Mesenchymal stem cell (in vitro differentiated cells and primary cell): ENCODE measurements around the gene ETV6.
A peak's percentile ranks its signal among the peaks of the same experiment; 100 is the strongest.

Source experiments
- DNase-seq: peaks from one replicate; pipeline ENCODE4 v3.0.0-alpha.2; 2013
- H2AFZ ChIP-seq: one replicate; pipeline ENCODE4 v1.6.1; 2013; ENCODE audit warnings: low read depth, mild to moderate bottlenecking, control low read depth, inconsistent platforms, low read length, moderate library complexity
- H2AK5ac ChIP-seq: 2 replicates; pipeline ENCODE4 v1.6.1; 2013; ENCODE audit warnings: low read length, moderate library complexity, mild to moderate bottlenecking, inconsistent platforms; ENCODE audit not compliant: severe bottlenecking
- H2BK120ac ChIP-seq: one replicate; pipeline ENCODE4 v1.6.1; 2013; ENCODE audit warnings: low read depth, mild to moderate bottlenecking, inconsistent platforms, low read length, moderate library complexity
- H2BK12ac ChIP-seq, 2 experiments: one replicate each; pipeline ENCODE4 v1.6.1; 2013; ENCODE audit warnings: inconsistent platforms in 2 of 2, low read length in 2 of 2, mild to moderate bottlenecking in 2 of 2, moderate library complexity in 2 of 2, control low read depth in 1 of 2
- H2BK15ac ChIP-seq: one replicate; pipeline ENCODE4 v1.6.1; 2013; ENCODE audit warnings: mild to moderate bottlenecking, low read depth, inconsistent platforms; ENCODE audit not compliant: poor library complexity, severe bottlenecking
- H2BK5ac ChIP-seq: 2 replicates; pipeline ENCODE4 v1.6.1; 2013; ENCODE audit warnings: low read depth, mild to moderate bottlenecking, low read length, control low read depth, inconsistent platforms; ENCODE audit not compliant: poor library complexity, severe bottlenecking
- H3K14ac ChIP-seq, 2 experiments: one replicate each; pipeline ENCODE4 v1.6.1; 2013; ENCODE audit warnings: inconsistent platforms in 2 of 2, low read length in 2 of 2, control low read depth in 1 of 2, mild to moderate bottlenecking in 1 of 2, moderate library complexity in 1 of 2
- H3K18ac ChIP-seq, 2 experiments: one replicate each; pipeline ENCODE4 v1.6.1; 2013; ENCODE audit warnings: inconsistent platforms in 2 of 2, low read length in 2 of 2, control low read depth in 1 of 2, low read depth in 1 of 2, mild to moderate bottlenecking in 1 of 2
- H3K23ac ChIP-seq, 2 experiments: one replicate each; pipeline ENCODE4 v1.6.1; 2013; ENCODE audit warnings: inconsistent platforms in 2 of 2, low read length in 2 of 2, mild to moderate bottlenecking in 2 of 2, moderate library complexity in 2 of 2, control low read depth in 1 of 2
- H3K27ac ChIP-seq: 2 replicates; pipeline ENCODE4 v1.5.1; 2013; ENCODE audit warnings: mild to moderate bottlenecking, moderate library complexity, low read length, control low read depth, inconsistent platforms; ENCODE audit not compliant: poor library complexity, severe bottlenecking
- H3K27me3 ChIP-seq, 2 experiments: 2 replicates each; pipeline versions ENCODE4 v1.6.1 to v1.7.0; 2013; ENCODE audit warnings: low read length in 2 of 2, mild to moderate bottlenecking in 2 of 2, moderate library complexity in 2 of 2, control low read depth in 1 of 2, inconsistent platforms in 1 of 2; ENCODE audit not compliant: control insufficient read depth in 1 of 2, insufficient read depth in 1 of 2
- H3K36me3 ChIP-seq, 2 experiments: 2 replicates each; pipeline versions ENCODE4 v1.6.1 to v1.7.0; 2013; ENCODE audit warnings: low read length in 2 of 2, control low read depth in 1 of 2, inconsistent platforms in 1 of 2, low read depth in 1 of 2, mild to moderate bottlenecking in 1 of 2; ENCODE audit not compliant: insufficient read depth in 2 of 2, control insufficient read depth in 1 of 2
- H3K4ac ChIP-seq, 2 experiments: one replicate each; pipeline ENCODE4 v1.6.1; 2013; ENCODE audit warnings: inconsistent platforms in 2 of 2, low read length in 2 of 2, mild to moderate bottlenecking in 2 of 2, moderate library complexity in 2 of 2, control low read depth in 1 of 2, low read depth in 1 of 2
- H3K4me1 ChIP-seq: 2 replicates; pipeline ENCODE4 v1.6.1; 2013; ENCODE audit warnings: low read depth, low read length, control low read depth; ENCODE audit not compliant: control insufficient read depth, insufficient read depth
- H3K4me2 ChIP-seq: 2 replicates; pipeline ENCODE4 v1.6.1; 2013; ENCODE audit warnings: low read length, mild to moderate bottlenecking, inconsistent platforms; ENCODE audit not compliant: poor library complexity, severe bottlenecking
- H3K4me3 ChIP-seq, 2 experiments: 2 replicates each; pipeline versions ENCODE4 v1.5.1 to v1.7.0; 2013; ENCODE audit warnings: low read length in 2 of 2, mild to moderate bottlenecking in 2 of 2, control low read depth in 1 of 2, low read depth in 1 of 2; ENCODE audit not compliant: insufficient read depth in 1 of 2
- H3K79me1 ChIP-seq: replicated peaks from 2 replicates; pipeline ENCODE4 v1.6.1; 2013; ENCODE audit warnings: mild to moderate bottlenecking, control low read depth, low read length, inconsistent platforms; ENCODE audit not compliant: poor library complexity, severe bottlenecking
- H3K9ac ChIP-seq: 2 replicates; pipeline ENCODE4 v1.7.0; 2013; ENCODE audit warnings: mild to moderate bottlenecking, low read length, moderate library complexity
- H3K9me3 ChIP-seq: 2 replicates; pipeline ENCODE4 v1.7.0; 2013; ENCODE audit warnings: mild to moderate bottlenecking, low read length; ENCODE audit not compliant: control insufficient read depth
- H4K8ac ChIP-seq: one replicate; pipeline ENCODE4 v1.6.1; 2013; ENCODE audit warnings: inconsistent platforms, mild to moderate bottlenecking, low read length, moderate library complexity
- H4K91ac ChIP-seq: one replicate; pipeline ENCODE4 v1.6.1; 2013; ENCODE audit warnings: mild to moderate bottlenecking, low read length, inconsistent platforms
- WGBS: methylation state at CpG from one replicate; pipeline ENCODE4 v1.1.7; 2013; ENCODE audit warnings: mixed read lengths; 5-methylcytosine and 5-hydroxymethylcytosine counted together

The ETV6 gene

DNA sequence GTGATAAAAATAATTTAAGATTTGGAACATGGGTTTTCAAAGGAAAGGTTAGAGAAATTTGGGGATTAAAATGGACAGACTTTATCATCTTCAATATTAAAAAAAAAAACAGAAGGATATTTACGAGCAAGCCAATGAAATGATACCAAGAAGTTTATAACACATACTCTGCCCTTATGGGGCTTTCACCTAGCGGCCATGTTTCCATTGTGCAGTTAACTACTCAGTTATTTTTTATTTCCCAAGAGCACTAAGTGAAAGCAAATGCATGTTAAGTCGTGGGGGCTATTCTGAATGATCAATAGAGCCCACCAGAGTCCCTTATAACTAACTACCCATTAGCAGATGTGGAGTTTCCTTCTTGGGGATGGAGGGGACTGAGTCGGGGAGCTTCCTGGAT is 53.9 kb downstream of the ETV6 start:
- Histone ChIP-seq H2BK15ac (no peak overlapping the region), H2BK5ac (no peak overlapping the region), H3K23ac (no peak overlapping the region), H3K14ac (no peak overlapping the region), H4K91ac (no peak overlapping the region), H3K4me2 (no peak overlapping the region), H3K9ac (no peak overlapping the region), H3K79me1 (peaks cover 17% of the 10 kb centered on the region), H2BK12ac (no peak overlapping the region), H2AFZ (no peak overlapping the region), H3K27me3 (no peaks in the 10 kb centered on the region), H3K36me3 (no peaks in the 10 kb centered on the region), H3K4me1 (peaks cover 19% of the 10 kb centered on the region), H3K18ac (no peak overlapping the region), H3K9me3 (no peaks in the 10 kb centered on the region), H3K4ac (no peak overlapping the region), H2AK5ac (no peak overlapping the region), H4K8ac (no peak overlapping the region), H3K4me3 (no peak overlapping the region), H2BK120ac (no peak overlapping the region), H3K27ac (no peak overlapping the region)
- no peak for DNase-seq
- WGBS: 100% methylated on average over 2 of the region's 4 CpGs

GRCh38 chr12:11704089-11704488 is 54.6 kb downstream of the ETV6 start:
- H3K14ac ChIP-seq: no peak overlapping the region
- H2BK12ac ChIP-seq: no peak overlapping the region
- no peak overlapping the region for H3K4me2 ChIP-seq
- no peak overlapping the region for H3K18ac ChIP-seq
- no peak overlapping the region for H2AFZ ChIP-seq
- peaks cover 21% of the 10 kb centered on the region for H3K4me1 ChIP-seq
- no peak overlapping the region for H3K23ac ChIP-seq
- no peak overlapping the region for H2AK5ac ChIP-seq
- H3K27ac ChIP-seq: no peak overlapping the region
- H3K4me3 ChIP-seq: no peak overlapping the region
- H3K9me3 ChIP-seq: no peaks in the 10 kb centered on the region
- H2BK15ac ChIP-seq: no peak overlapping the region
- H3K36me3 ChIP-seq: no peaks in the 10 kb centered on the region
- no peaks in the 10 kb centered on the region for H3K27me3 ChIP-seq
- no peak overlapping the region for H4K91ac ChIP-seq
- no peak overlapping the region for H3K4ac ChIP-seq
- WGBS: over 99% methylated on average over 8 of the region's 8 CpGs
- no peak overlapping the region for H3K9ac ChIP-seq
- no peak overlapping the region for H2BK120ac ChIP-seq
- H3K79me1 ChIP-seq: peaks cover 19% of the 10 kb centered on the region
- H2BK5ac ChIP-seq: no peak overlapping the region
- no peak overlapping the region for H4K8ac ChIP-seq
- no peak for DNase-seq

DNA sequence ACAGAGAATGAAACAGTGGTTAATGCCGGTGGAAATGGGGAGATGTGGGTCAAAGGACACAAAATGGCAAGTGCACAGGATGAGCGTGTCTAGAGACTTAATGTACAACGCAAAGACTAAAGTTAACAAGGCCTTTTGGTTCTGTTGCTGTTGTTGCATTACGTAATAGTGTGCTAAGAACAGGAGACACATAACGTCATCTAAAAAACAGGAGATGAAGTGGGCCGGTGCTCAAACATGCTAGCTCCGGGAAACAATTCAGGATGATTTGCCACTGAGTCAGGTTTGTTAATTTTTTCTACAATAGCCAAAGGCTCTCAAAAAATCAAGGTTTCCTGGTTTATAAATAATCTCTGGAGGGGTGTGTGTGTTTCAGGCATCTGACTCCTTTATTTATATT is 55.5 kb downstream of the ETV6 start:
- H3K4ac ChIP-seq: no peak overlapping the region
- no peaks in the 10 kb centered on the region for H3K9me3 ChIP-seq
- H3K4me3 ChIP-seq: no peak overlapping the region
- no peak overlapping the region for H2BK15ac ChIP-seq
- no peak overlapping the region for H3K23ac ChIP-seq
- WGBS: 34% methylated on average over 7 of the region's 7 CpGs
- peaks cover 21% of the 10 kb centered on the region for H3K4me1 ChIP-seq
- H3K79me1 ChIP-seq: peaks cover 21% of the 10 kb centered on the region
- H3K9ac ChIP-seq: peak overlapping the region; percentile 60
- no peak overlapping the region for H2BK12ac ChIP-seq
- H2AFZ ChIP-seq: no peak overlapping the region
- no peak overlapping the region for H3K18ac ChIP-seq
- H4K91ac ChIP-seq: no peak overlapping the region
- no peak overlapping the region for H3K14ac ChIP-seq
- no peak overlapping the region for H2BK5ac ChIP-seq
- no peak overlapping the region for H3K4me2 ChIP-seq
- peak overlapping the region; percentile 81 for H3K27ac ChIP-seq
- no peaks in the 10 kb centered on the region for H3K27me3 ChIP-seq
- no peak overlapping the region for H4K8ac ChIP-seq
- H2BK120ac ChIP-seq: no peak overlapping the region
- H2AK5ac ChIP-seq: no peak overlapping the region
- peak; percentile 92 for DNase-seq
- H3K36me3 ChIP-seq: no peaks in the 10 kb centered on the region

DNA sequence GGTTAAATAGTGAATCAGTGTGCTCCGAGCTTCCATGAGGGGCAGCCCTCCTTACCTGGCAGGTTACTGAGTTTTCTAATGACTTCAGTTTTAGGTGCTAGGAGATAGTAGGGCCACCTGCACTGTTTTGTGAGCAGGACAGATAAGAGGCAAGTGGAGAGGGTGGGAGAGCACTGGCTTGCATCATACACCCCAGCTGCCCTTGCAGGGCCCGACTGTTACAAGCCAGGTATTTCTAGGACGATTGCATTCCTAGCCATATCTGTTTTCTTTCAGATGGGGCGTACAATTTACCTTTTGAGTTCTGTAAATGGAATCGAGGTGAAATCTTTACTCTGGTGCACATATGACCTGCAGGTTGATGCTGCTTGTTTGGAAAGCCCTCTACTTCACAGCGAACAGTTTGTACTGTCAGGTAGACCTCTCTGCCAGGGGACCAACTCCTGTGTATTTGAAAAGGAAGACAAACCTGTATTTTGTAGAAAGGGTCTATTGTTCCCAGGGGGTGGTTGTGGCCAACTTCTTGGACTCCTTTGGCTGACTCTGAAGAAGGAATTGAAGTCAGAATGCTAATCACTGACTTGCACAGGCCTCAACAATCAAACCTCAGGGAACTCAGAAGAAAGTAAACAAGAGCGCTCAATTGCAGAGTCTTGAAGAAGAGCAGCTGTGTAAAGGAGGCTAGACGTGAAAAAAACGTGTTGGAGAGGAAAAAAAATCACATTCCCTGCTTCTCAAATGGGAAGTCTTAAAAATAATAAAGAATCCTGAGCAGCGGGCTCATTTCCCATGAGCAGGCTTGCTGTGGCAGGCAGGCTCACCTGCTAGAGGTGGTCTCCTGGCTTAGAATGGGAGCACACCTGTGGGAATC is 57.3 kb downstream of the ETV6 start:
- Histone ChIP-seq H3K4me3 (no peak overlapping the region), H3K9me3 (no peaks in the 10 kb centered on the region), H2BK120ac (no peak overlapping the region), H2AK5ac (peak overlapping the region; percentile 48), H2BK15ac (no peak overlapping the region), H4K91ac (no peak overlapping the region), H3K9ac (no peak overlapping the region), H3K27me3 (no peaks in the 10 kb centered on the region), H3K23ac (no peak overlapping the region), H3K27ac (peak overlapping the region; percentile 24), H3K79me1 (peaks cover 22% of the 10 kb centered on the region), H2AFZ (no peak overlapping the region), H2BK12ac (peak overlapping the region in 1 of 2 experiments; percentile 6), H3K4me1 (peaks cover 16% of the 10 kb centered on the region), H4K8ac (no peak overlapping the region), H2BK5ac (no peak overlapping the region), H3K14ac (no peak overlapping the region), H3K4ac (peak overlapping the region in 1 of 2 experiments; percentile 43), H3K36me3 (no peaks in the 10 kb centered on the region), H3K4me2 (no peak overlapping the region), H3K18ac (no peak overlapping the region)
- DNase-seq: peak; percentile 58
- 65% methylated on average over 10 of the region's 10 CpGs for WGBS
